WTC11 (cell line): ENCODE results near the gene NXPH4. TPM values are rescaled to one million over a fixed set of nuclear protein-coding genes. Genes with fewer than 3 reads are reported as not detected.

Experiments used
- ATAC-seq: fragments of 200-7000 bp; cut with Tn5 transposase; 2 replicates; pipeline ENCODE4 v1.10.0; 2021; ENCODE audit warnings: mild to moderate bottlenecking, moderate library complexity
- CTCF ChIA-PET: fragments of 300-600 bp; sonication (Branson Sonifier 250); formaldehyde crosslinking; loops from one replicate; lab custom pipeline; 2021; ENCODE audit warnings: antibody characterized with exemption; lab: Charles Lee
- POLR2A ChIA-PET: fragments of 350-600 bp; sonication (Branson Sonifier 250); formaldehyde crosslinking; loops from one replicate; lab custom pipeline; 2021; ENCODE audit warnings: antibody characterized with exemption; lab: Charles Lee
- DNase-seq: peaks from one replicate; pipeline ENCODE4 v3.0.0; 2021; ENCODE audit warnings: low spot score
- H3K27ac Mint-ChIP-seq: 2 replicates; pipeline ENCODE4 v1.8.0; 2021; ENCODE audit warnings: mixed read lengths
- H3K27me3 Mint-ChIP-seq: 2 replicates; pipeline ENCODE4 v1.8.0; 2021; ENCODE audit warnings: low read depth, mild to moderate bottlenecking, moderate library complexity, mixed read lengths
- H3K36me3 Mint-ChIP-seq: 2 replicates; pipeline ENCODE4 v1.8.0; 2021; ENCODE audit warnings: mixed read lengths
- H3K4me1 Mint-ChIP-seq: 2 replicates; pipeline ENCODE4 v1.8.0; 2022; ENCODE audit warnings: mixed read lengths
- H3K4me3 Mint-ChIP-seq: 2 replicates; pipeline ENCODE4 v1.8.0; 2021; ENCODE audit warnings: mild to moderate bottlenecking, moderate library complexity, mixed read lengths
- H3K9me3 Mint-ChIP-seq: 2 replicates; pipeline ENCODE4 v1.8.0; 2021; ENCODE audit warnings: mixed read lengths
- GRHL2 ChIP-seq: fragments of 250-450 bp; sonication (Bioruptor Pico); IDR thresholded peaks from 2 replicates; pipeline ENCODE4 v1.8.0; 2022; ENCODE audit warnings: mild to moderate bottlenecking, moderate library complexity; ENCODE audit not compliant: insufficient replicate concordance, severe bottlenecking
- JAZF1 ChIP-seq: fragments of 250-450 bp; sonication (Bioruptor Pico); IDR thresholded peaks from 2 replicates; pipeline ENCODE4 v1.9.0; 2021; ENCODE audit warnings: moderate library complexity, mild to moderate bottlenecking, inconsistent platforms
- RORB ChIP-seq: fragments of 250-450 bp; sonication (Bioruptor Pico); IDR thresholded peaks from 2 replicates; pipeline ENCODE4 v1.9.0; 2021; ENCODE audit warnings: mild to moderate bottlenecking
- TEAD1 ChIP-seq: sonication (generic); formaldehyde crosslinking; IDR thresholded peaks from 2 replicates; pipeline ENCODE4 v1.8.0; 2022; ENCODE audit warnings: mild to moderate bottlenecking, missing genetic modification reagents
- TP53 ChIP-seq: sonication (generic); formaldehyde crosslinking; IDR thresholded peaks from 2 replicates; pipeline ENCODE4 v1.8.1; 2023; ENCODE audit warnings: mild to moderate bottlenecking, missing genetic modification reagents
- total RNA-seq: library from RNA; stranded (reverse); gene quantifications from 3 replicates; pipeline ENCODE4 v1.2.3, GENCODE V29; 2021
- TF ChIP-seq, protein P1 (sequence below): fragments of 250-450 bp; sonication (Bioruptor Pico); IDR thresholded peaks from 2 replicates; pipeline ENCODE4 v1.9.0; 2021; ENCODE audit warnings: mild to moderate bottlenecking
- TF ChIP-seq, protein P2 (sequence below): sonication (generic); formaldehyde crosslinking; IDR thresholded peaks from 2 replicates; pipeline ENCODE4 v1.8.0; 2022; ENCODE audit warnings: mild to moderate bottlenecking, missing genetic modification reagents
- TF ChIP-seq, protein P3 (sequence below): sonication (generic); formaldehyde crosslinking; IDR thresholded peaks from 2 replicates; pipeline ENCODE4 v1.8.0; 2023; ENCODE audit warnings: mild to moderate bottlenecking, missing genetic modification reagents
- TF ChIP-seq, protein P4 (sequence below): fragments of 250-450 bp; sonication (Bioruptor Pico); IDR thresholded peaks from 2 replicates; pipeline ENCODE4 v1.9.0; 2021; ENCODE audit warnings: mild to moderate bottlenecking, borderline replicate concordance
- TF ChIP-seq, protein P5 (sequence below): sonication (generic); formaldehyde crosslinking; IDR thresholded peaks from 2 replicates; pipeline ENCODE4 v1.8.0; 2022; ENCODE audit warnings: mild to moderate bottlenecking, missing genetic modification reagents
- TF ChIP-seq, protein P6 (sequence below): sonication (generic); formaldehyde crosslinking; IDR thresholded peaks from 2 replicates; pipeline ENCODE4 v1.8.1; 2023; ENCODE audit warnings: mild to moderate bottlenecking, missing genetic modification reagents, moderate library complexity

Gene NXPH4
- total RNA-seq, 1 experiment from 2014 or later: 4.9 TPM

DNA sequence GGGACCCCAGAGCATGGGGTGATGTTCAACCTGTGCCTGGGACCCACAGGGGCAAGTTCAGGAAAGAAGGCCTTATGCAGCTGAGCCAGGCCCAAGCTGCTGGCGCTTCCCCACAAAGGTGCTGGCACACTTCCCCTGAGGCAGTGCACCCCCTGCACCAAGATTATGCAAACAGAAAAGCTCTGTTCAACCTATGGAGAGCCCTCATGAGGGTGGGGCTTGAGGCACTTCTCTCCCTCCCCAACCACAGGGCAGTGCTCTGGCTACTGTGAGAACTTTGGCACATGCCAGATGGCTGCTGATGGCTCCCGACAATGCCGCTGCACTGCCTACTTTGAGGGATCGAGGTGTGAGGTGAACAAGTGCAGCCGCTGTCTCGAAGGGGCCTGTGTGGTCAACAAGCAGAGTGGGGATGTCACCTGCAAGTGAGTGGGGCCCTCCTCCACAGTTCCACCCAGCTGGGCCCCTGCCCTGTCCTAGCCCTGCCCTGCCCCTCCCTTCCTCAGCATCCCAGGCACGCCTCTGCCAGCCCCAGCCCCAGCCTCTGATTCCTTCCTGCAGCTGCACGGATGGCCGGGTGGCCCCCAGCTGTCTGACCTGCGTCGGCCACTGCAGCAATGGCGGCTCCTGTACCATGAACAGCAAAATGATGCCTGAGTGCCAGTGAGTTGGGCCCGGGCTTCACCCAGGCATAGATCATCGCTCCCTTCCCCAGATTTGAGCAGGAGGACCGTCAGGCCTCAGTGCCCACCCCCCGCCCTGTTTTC lies 5.5 kb upstream of the NXPH4 start (continued):
- TF ChIP-seq, protein P1, sequence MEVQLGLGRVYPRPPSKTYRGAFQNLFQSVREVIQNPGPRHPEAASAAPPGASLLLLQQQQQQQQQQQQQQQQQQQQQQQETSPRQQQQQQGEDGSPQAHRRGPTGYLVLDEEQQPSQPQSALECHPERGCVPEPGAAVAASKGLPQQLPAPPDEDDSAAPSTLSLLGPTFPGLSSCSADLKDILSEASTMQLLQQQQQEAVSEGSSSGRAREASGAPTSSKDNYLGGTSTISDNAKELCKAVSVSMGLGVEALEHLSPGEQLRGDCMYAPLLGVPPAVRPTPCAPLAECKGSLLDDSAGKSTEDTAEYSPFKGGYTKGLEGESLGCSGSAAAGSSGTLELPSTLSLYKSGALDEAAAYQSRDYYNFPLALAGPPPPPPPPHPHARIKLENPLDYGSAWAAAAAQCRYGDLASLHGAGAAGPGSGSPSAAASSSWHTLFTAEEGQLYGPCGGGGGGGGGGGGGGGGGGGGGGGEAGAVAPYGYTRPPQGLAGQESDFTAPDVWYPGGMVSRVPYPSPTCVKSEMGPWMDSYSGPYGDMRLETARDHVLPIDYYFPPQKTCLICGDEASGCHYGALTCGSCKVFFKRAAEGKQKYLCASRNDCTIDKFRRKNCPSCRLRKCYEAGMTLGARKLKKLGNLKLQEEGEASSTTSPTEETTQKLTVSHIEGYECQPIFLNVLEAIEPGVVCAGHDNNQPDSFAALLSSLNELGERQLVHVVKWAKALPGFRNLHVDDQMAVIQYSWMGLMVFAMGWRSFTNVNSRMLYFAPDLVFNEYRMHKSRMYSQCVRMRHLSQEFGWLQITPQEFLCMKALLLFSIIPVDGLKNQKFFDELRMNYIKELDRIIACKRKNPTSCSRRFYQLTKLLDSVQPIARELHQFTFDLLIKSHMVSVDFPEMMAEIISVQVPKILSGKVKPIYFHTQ: no peak
- no peak for TF ChIP-seq RORB (CRISPR knock-in tag)
- TF ChIP-seq, protein P2, sequence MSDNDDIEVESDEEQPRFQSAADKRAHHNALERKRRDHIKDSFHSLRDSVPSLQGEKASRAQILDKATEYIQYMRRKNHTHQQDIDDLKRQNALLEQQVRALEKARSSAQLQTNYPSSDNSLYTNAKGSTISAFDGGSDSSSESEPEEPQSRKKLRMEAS (CRISPR knock-in tag): no peak
- TF ChIP-seq TEAD1 (CRISPR knock-in tag): no peak
- TF ChIP-seq TP53 (CRISPR knock-in tag): no peak
- TF ChIP-seq, protein P3, sequence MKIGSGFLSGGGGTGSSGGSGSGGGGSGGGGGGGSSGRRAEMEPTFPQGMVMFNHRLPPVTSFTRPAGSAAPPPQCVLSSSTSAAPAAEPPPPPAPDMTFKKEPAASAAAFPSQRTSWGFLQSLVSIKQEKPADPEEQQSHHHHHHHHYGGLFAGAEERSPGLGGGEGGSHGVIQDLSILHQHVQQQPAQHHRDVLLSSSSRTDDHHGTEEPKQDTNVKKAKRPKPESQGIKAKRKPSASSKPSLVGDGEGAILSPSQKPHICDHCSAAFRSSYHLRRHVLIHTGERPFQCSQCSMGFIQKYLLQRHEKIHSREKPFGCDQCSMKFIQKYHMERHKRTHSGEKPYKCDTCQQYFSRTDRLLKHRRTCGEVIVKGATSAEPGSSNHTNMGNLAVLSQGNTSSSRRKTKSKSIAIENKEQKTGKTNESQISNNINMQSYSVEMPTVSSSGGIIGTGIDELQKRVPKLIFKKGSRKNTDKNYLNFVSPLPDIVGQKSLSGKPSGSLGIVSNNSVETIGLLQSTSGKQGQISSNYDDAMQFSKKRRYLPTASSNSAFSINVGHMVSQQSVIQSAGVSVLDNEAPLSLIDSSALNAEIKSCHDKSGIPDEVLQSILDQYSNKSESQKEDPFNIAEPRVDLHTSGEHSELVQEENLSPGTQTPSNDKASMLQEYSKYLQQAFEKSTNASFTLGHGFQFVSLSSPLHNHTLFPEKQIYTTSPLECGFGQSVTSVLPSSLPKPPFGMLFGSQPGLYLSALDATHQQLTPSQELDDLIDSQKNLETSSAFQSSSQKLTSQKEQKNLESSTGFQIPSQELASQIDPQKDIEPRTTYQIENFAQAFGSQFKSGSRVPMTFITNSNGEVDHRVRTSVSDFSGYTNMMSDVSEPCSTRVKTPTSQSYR (CRISPR knock-in tag): no peak
- TF ChIP-seq, protein P4, sequence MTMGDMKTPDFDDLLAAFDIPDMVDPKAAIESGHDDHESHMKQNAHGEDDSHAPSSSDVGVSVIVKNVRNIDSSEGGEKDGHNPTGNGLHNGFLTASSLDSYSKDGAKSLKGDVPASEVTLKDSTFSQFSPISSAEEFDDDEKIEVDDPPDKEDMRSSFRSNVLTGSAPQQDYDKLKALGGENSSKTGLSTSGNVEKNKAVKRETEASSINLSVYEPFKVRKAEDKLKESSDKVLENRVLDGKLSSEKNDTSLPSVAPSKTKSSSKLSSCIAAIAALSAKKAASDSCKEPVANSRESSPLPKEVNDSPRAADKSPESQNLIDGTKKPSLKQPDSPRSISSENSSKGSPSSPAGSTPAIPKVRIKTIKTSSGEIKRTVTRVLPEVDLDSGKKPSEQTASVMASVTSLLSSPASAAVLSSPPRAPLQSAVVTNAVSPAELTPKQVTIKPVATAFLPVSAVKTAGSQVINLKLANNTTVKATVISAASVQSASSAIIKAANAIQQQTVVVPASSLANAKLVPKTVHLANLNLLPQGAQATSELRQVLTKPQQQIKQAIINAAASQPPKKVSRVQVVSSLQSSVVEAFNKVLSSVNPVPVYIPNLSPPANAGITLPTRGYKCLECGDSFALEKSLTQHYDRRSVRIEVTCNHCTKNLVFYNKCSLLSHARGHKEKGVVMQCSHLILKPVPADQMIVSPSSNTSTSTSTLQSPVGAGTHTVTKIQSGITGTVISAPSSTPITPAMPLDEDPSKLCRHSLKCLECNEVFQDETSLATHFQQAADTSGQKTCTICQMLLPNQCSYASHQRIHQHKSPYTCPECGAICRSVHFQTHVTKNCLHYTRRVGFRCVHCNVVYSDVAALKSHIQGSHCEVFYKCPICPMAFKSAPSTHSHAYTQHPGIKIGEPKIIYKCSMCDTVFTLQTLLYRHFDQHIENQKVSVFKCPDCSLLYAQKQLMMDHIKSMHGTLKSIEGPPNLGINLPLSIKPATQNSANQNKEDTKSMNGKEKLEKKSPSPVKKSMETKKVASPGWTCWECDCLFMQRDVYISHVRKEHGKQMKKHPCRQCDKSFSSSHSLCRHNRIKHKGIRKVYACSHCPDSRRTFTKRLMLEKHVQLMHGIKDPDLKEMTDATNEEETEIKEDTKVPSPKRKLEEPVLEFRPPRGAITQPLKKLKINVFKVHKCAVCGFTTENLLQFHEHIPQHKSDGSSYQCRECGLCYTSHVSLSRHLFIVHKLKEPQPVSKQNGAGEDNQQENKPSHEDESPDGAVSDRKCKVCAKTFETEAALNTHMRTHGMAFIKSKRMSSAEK (CRISPR knock-in tag): no peak
- TF ChIP-seq, protein P5, sequence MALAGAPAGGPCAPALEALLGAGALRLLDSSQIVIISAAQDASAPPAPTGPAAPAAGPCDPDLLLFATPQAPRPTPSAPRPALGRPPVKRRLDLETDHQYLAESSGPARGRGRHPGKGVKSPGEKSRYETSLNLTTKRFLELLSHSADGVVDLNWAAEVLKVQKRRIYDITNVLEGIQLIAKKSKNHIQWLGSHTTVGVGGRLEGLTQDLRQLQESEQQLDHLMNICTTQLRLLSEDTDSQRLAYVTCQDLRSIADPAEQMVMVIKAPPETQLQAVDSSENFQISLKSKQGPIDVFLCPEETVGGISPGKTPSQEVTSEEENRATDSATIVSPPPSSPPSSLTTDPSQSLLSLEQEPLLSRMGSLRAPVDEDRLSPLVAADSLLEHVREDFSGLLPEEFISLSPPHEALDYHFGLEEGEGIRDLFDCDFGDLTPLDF (CRISPR knock-in tag): no peak
- TF ChIP-seq JAZF1: no peak

DNA sequence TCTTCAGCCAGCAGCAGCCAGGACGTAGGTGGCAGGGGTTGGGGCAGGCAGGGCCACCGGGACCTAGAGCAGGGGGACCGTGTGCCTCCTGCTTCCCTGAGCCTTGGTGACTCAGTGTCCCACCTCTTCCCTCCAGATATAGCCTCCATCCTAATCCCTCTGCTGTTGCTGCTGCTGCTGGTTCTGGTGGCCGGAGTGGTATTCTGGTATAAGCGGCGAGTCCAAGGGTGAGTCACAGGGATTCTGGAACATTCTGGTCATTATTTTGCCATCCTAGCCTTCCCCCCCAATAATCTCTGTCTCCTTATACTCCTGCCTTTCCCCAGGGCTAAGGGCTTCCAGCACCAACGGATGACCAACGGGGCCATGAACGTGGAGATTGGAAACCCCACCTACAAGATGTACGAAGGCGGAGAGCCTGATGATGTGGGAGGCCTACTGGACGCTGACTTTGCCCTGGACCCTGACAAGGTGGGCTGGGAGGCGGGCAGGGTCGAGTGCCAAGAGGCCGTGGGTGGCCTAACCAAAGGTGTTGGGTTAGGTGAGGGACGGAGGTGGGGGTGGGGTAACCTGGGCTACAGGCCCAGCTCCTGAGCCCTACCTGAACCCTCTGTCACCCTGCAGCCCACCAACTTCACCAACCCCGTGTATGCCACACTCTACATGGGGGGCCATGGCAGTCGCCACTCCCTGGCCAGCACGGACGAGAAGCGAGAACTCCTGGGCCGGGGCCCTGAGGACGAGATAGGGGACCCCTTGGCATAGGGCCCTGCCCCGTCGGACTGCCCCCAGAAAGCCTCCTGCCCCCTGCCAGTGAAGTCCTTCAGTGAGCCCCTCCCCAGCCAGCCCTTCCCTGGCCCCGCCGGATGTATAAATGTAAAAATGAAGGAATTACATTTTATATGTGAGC lies 4.5 kb upstream of the NXPH4 start:
- TF ChIP-seq GRHL2 (CRISPR knock-in tag): no peak
- TF ChIP-seq, protein P6, sequence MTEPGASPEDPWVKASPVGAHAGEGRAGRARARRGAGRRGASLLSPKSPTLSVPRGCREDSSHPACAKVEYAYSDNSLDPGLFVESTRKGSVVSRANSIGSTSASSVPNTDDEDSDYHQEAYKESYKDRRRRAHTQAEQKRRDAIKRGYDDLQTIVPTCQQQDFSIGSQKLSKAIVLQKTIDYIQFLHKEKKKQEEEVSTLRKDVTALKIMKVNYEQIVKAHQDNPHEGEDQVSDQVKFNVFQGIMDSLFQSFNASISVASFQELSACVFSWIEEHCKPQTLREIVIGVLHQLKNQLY (CRISPR knock-in tag): no peak
- DNase-seq (no peak), ATAC-seq (no peak)
- CTCF ChIA-PET: interaction anchor here (0.5 to 8.5 kb wide), 17 partner anchors 13 to 584 kb away, joined by 3 to 415 read pairs (median 12); partner anchors contain the start of genes GLI1, LRP1, SHMT2 and STAC3
- no peaks in the 10 kb centered on the region for H3K9me3 Mint-ChIP-seq
- H3K27ac Mint-ChIP-seq: peak overlapping the region; percentile 79; the same call in 1 of the 2 replicates
- POLR2A ChIA-PET: interaction anchor here (3.0 kb wide), 1 partner anchor 29 kb away, joined by 18 read pairs; no protein-coding TSS in a partner anchor
- H3K36me3 Mint-ChIP-seq: peaks cover 14% of the 10 kb centered on the region
- H3K4me1 Mint-ChIP-seq: peaks cover 31% of the 10 kb centered on the region
- H3K27me3 Mint-ChIP-seq: peaks cover 32% of the 10 kb centered on the region
- no peak overlapping the region for H3K4me3 Mint-ChIP-seq
